Activated T-helper 2 cell treated with anti-CD3 and anti-CD28 coated beads, Interferon-gamma antibody, Interleukin-2, Interleukin-4, amounts not matched to agents 10 μg/mL and 5 μg/mL and 100 μg/mL, durations not matched to agents 14 hours and 24 hours and 36 hours (primary cell): ENCODE data around the gene MYMK. TPM values are rescaled to one million over a fixed set of nuclear protein-coding genes. Genes with fewer than 3 reads are reported as not detected.
"Not testable (repeated sequence)": the region's sequence is repeated elsewhere in the genome, so short reads cannot be mapped to it uniquely, and the experiment has no call there.

Experiments used
- DNase-seq: peaks from one replicate; pipeline ENCODE4 v3.0.0; 2021; ENCODE audit warnings: low spot score
- H3K27ac Mint-ChIP-seq: one replicate; pipeline ENCODE4 v1.8.0; 2021; ENCODE audit warnings: mixed read lengths
- H3K27me3 Mint-ChIP-seq: one replicate; pipeline ENCODE4 v1.8.0; 2021; ENCODE audit warnings: low read depth, mixed read lengths
- H3K36me3 Mint-ChIP-seq: one replicate; pipeline ENCODE4 v1.8.0; 2021; ENCODE audit warnings: low read depth, mixed read lengths
- H3K4me1 Mint-ChIP-seq: one replicate; pipeline ENCODE4 v1.8.0; 2021; ENCODE audit warnings: low read depth, mixed read lengths
- H3K4me3 Mint-ChIP-seq: one replicate; pipeline ENCODE4 v1.8.0; 2021; ENCODE audit warnings: low read depth, mild to moderate bottlenecking, moderate library complexity, mixed read lengths
- H3K9me3 Mint-ChIP-seq: one replicate; pipeline ENCODE4 v1.8.0; 2021; ENCODE audit warnings: mixed read lengths
- intact Hi-C: fragments of 100-400 bp; cut with micrococcal nuclease; formaldehyde crosslinking; loops from one replicate; pipeline ENCODE4 v1.15.1; 2023
- total RNA-seq: library from RNA; stranded (reverse); gene quantifications from 2 replicates; pipeline ENCODE4 v1.2.3, GENCODE V29; 2022

Gene MYMK
- total RNA-seq, 1 donor from 2014 or later: not detected

GRCh38 chr9:133563814-133564213, 39.1 kb upstream of the MYMK start:
- H3K27ac Mint-ChIP-seq, H3K9me3 Mint-ChIP-seq, H3K27me3 Mint-ChIP-seq, H3K4me1 Mint-ChIP-seq, DNase-seq, intact Hi-C loops, H3K36me3 Mint-ChIP-seq, H3K4me3 Mint-ChIP-seq: not testable (repeated sequence)

- Mint-ChIP-seq H3K27me3 (no peaks in the 10 kb centered on the region), H3K36me3 (no peaks in the 10 kb centered on the region)
Measured at GRCh38 chr9:133563291-133563796, 38.6 kb upstream of the MYMK start.

GRCh38 chr9:133562611-133563290, 38.0 kb upstream of the MYMK start:
- intact Hi-C loops: no loop called here
- Mint-ChIP-seq H3K36me3 (no peaks in the 10 kb centered on the region), H3K4me1 (peaks cover 6% of the 10 kb centered on the region), H3K27ac (no peak overlapping the region), H3K4me3 (no peak overlapping the region), H3K9me3 (no peaks in the 10 kb centered on the region), H3K27me3 (no peaks in the 10 kb centered on the region)
- no peak for DNase-seq

More at GRCh38 chr9:133563291-133563796, 38.6 kb upstream of the MYMK start:
- no peak overlapping the region for H3K4me3 Mint-ChIP-seq
- H3K27ac Mint-ChIP-seq: no peak overlapping the region
- peaks cover 2% of the 10 kb centered on the region for H3K4me1 Mint-ChIP-seq
- H3K9me3 Mint-ChIP-seq: no peaks in the 10 kb centered on the region
- intact Hi-C loops: no loop called here
- no peak for DNase-seq

DNA sequence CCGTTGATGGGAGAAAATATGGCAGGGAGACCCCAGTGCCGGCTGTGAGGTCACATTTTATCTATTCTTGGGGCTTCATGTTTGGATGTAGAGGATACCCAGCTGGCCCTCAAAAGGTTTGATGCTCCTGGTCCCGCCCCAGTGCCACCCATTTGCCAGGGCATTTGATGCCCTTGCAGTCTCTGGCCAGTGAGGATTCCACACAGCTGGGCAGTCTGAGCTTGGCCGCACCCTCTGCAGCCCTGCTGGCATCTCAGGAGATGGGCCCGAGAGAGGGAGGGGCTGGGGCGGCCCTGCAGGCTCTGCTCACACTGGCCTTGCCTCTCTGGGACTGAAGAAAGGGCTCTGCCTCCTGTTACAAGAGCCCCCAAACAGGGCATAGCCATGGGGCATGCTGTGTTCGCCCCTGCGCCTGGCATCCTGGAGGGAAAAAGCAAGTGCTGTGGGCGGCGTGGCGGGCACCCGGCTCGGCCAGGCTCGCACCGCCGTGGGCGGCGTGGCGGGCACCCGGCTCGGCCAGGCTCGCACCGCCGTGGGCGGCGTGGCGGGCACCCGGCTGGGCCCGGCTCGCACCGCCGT, 37.3 kb upstream of the MYMK start:
- Mint-ChIP-seq H3K36me3 (no peaks in the 10 kb centered on the region), H3K27ac (no peak overlapping the region), H3K27me3 (no peaks in the 10 kb centered on the region), H3K9me3 (no peaks in the 10 kb centered on the region), H3K4me1 (peaks cover 6% of the 10 kb centered on the region), H3K4me3 (no peak overlapping the region)
- no peak for DNase-seq
- intact Hi-C loops: no loop called here

DNA sequence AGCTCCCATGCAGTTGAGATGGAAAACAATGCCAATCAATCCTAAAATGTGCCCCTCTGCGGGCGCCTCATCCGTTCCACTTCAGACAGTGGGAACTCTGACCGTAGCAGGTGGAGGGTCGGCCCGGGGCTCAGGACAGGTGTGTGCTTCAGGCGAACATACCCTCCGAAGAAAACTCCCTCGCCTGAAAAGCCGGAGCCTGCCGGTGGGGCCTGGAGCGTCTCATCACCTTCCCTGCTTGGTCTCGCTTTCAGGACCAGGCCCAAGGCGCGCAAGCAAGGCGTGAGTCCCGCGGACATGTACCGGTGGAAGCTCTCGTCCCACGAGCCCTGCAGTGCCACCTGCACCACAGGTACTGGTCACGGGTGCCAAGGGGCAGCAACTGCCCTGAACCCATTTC, 36.2 kb upstream of the MYMK start:
- Mint-ChIP-seq H3K4me3 (no peak overlapping the region), H3K9me3 (no peaks in the 10 kb centered on the region), H3K4me1 (peaks cover 6% of the 10 kb centered on the region), H3K36me3 (no peaks in the 10 kb centered on the region), H3K27me3 (no peaks in the 10 kb centered on the region), H3K27ac (no peak overlapping the region)
- intact Hi-C loops: no loop called here
- no peak for DNase-seq

GRCh38 chr9:133560311-133560710, 35.6 kb upstream of the MYMK start:
- intact Hi-C loops: no loop called here
- no peak overlapping the region for H3K4me3 Mint-ChIP-seq
- H3K4me1 Mint-ChIP-seq: peaks cover 6% of the 10 kb centered on the region
- no peaks in the 10 kb centered on the region for H3K36me3 Mint-ChIP-seq
- no peak overlapping the region for H3K27ac Mint-ChIP-seq
- no peak for DNase-seq
- no peaks in the 10 kb centered on the region for H3K9me3 Mint-ChIP-seq
- no peaks in the 10 kb centered on the region for H3K27me3 Mint-ChIP-seq

- no peak overlapping the region for H3K4me3 Mint-ChIP-seq
- no peaks in the 10 kb centered on the region for H3K9me3 Mint-ChIP-seq
- intact Hi-C loops: no loop called here
- peaks cover 6% of the 10 kb centered on the region for H3K4me1 Mint-ChIP-seq
- no peak overlapping the region for H3K27ac Mint-ChIP-seq
- no peak for DNase-seq
- H3K36me3 Mint-ChIP-seq: no peaks in the 10 kb centered on the region
- no peaks in the 10 kb centered on the region for H3K27me3 Mint-ChIP-seq
Measured at GRCh38 chr9:133558191-133559126, 33.7 kb upstream of the MYMK start.

- H3K27me3 Mint-ChIP-seq: no peaks in the 10 kb centered on the region
- no peak overlapping the region for H3K4me3 Mint-ChIP-seq
- no peak overlapping the region for H3K27ac Mint-ChIP-seq
- H3K36me3 Mint-ChIP-seq: no peaks in the 10 kb centered on the region
- intact Hi-C loops: no loop called here
- DNase-seq: no peak
- no peaks in the 10 kb centered on the region for H3K9me3 Mint-ChIP-seq
- peaks cover 6% of the 10 kb centered on the region for H3K4me1 Mint-ChIP-seq
Measured at GRCh38 chr9:133557581-133557980, 32.8 kb upstream of the MYMK start.

GRCh38 chr9:133556354-133556753, 31.6 kb upstream of the MYMK start:
- intact Hi-C loops: no loop called here
- H3K4me1 Mint-ChIP-seq: peaks cover 6% of the 10 kb centered on the region
- no peak overlapping the region for H3K27ac Mint-ChIP-seq
- no peaks in the 10 kb centered on the region for H3K36me3 Mint-ChIP-seq
- no peaks in the 10 kb centered on the region for H3K27me3 Mint-ChIP-seq
- no peak overlapping the region for H3K4me3 Mint-ChIP-seq
- no peaks in the 10 kb centered on the region for H3K9me3 Mint-ChIP-seq
- DNase-seq: no peak

DNA sequence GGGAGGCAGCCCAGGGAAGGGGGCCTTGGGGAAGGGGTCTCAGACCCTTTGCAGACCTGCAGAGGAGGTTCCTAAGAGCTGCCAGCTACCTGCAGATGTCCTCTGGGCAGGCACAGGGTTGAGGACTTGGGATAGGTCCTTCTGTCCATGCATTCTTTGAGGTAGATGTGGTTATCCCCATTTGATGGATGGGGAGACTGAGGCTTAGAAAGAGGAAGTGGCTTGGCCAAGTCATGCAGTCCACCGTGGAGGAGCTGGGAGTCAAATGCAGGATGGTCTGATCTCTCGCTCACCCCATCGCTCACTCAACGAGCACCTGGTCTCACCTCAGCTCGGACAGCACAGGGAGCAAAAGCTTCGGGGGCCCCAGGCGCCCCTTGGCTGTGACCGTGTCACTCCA, 30.0 kb upstream of the MYMK start:
- no peak overlapping the region for H3K27ac Mint-ChIP-seq
- no peaks in the 10 kb centered on the region for H3K27me3 Mint-ChIP-seq
- peaks cover 6% of the 10 kb centered on the region for H3K4me1 Mint-ChIP-seq
- H3K4me3 Mint-ChIP-seq: no peak overlapping the region
- H3K36me3 Mint-ChIP-seq: no peaks in the 10 kb centered on the region
- DNase-seq: no peak
- intact Hi-C loops: no loop called here
- no peaks in the 10 kb centered on the region for H3K9me3 Mint-ChIP-seq

- no peak overlapping the region for H3K4me3 Mint-ChIP-seq
- H3K27ac Mint-ChIP-seq: no peak overlapping the region
- no peak for DNase-seq
- no peaks in the 10 kb centered on the region for H3K36me3 Mint-ChIP-seq
- H3K4me1 Mint-ChIP-seq: peaks cover 6% of the 10 kb centered on the region
- no peaks in the 10 kb centered on the region for H3K27me3 Mint-ChIP-seq
- no peaks in the 10 kb centered on the region for H3K9me3 Mint-ChIP-seq
- intact Hi-C loops: no loop called here
Measured at GRCh38 chr9:133553973-133554713, 29.4 kb upstream of the MYMK start.

DNA sequence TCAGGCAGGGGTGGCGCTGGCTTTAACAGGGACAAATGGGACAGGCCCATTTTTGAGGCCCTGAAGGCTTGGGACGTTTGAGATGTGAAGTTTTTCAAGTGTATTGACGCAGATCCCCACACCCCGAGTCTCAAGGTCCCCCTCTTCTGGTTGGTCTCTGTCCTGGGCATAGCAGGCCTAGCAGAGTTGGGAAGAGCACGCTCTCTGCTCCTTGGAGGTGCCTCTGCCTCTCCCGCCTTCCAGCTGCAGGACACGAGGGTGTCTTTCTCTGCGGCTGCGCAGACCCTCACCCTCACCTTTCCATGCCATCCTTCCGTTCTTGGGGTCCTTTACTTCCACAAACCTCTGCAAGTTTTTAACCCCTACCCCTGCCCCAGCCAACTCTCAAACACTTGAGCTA, 28.4 kb upstream of the MYMK start:
- no peak for DNase-seq
- peaks cover 2% of the 10 kb centered on the region for H3K4me1 Mint-ChIP-seq
- intact Hi-C loops: no loop called here
- no peaks in the 10 kb centered on the region for H3K27me3 Mint-ChIP-seq
- H3K9me3 Mint-ChIP-seq: no peaks in the 10 kb centered on the region
- H3K27ac Mint-ChIP-seq: no peak overlapping the region
- H3K36me3 Mint-ChIP-seq: no peaks in the 10 kb centered on the region
- H3K4me3 Mint-ChIP-seq: no peak overlapping the region
